ENCODE results near the gene TCF15.

Gene TCF15

GRCh38 chr20:571754-572441 lies 38.2 kb downstream of the TCF15 start:
- no peak overlapping the region for H3K4me3 ChIP-seq (ENCODE audit: low read length)
- no peak for DNase-seq (ENCODE audit: low read depth)
- no peak for TF ChIP-seq CTCF (conservative IDR thresholded peaks at IDR 0.05; ENCODE audit: low read depth, low read length)

- no peak for TF ChIP-seq CTCF (conservative IDR thresholded peaks at IDR 0.05; ENCODE audit: low read depth, low read length)
These were observed 41.3 kb downstream of the TCF15 start for GRCh38 chr20:568673-569415.

GRCh38 chr20:568097-568652 lies 41.9 kb downstream of the TCF15 start:
- no peak for TF ChIP-seq CTCF (conservative IDR thresholded peaks at IDR 0.05; ENCODE audit: low read depth, low read length)
- H3K4me3 ChIP-seq (ENCODE audit: low read length): no peak overlapping the region
- no peak for DNase-seq (ENCODE audit: low read depth)

More at GRCh38 chr20:568673-569415, 41.3 kb downstream of the TCF15 start:
- DNase-seq (ENCODE audit: low read depth): no peak
- no peak overlapping the region for H3K4me3 ChIP-seq (ENCODE audit: low read length)

DNA sequence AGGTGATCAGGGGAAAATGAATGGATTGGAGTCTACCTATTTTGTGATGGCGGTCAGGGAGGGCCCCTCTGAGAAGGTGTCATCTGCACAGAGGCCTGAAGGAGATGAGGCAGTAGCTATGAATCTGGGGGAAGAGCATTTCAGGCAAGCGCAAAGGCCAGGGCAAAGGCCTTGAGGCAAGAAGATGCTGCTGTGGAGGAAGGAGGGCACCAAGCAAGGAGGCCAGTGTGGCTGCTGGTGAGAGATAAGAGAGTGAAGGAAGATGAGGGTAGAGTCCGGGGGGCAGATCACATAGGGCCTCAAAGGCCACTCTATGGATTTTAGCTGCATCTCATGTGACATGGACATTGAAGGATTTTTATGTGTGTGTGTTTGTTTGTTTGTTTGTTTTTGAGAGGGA lies 45.9 kb downstream of the TCF15 start:
- TF ChIP-seq CTCF (conservative IDR thresholded peaks at IDR 0.05; ENCODE audit: low read depth, low read length): no peak

GRCh38 chr20:563187-563586 lies 46.9 kb downstream of the TCF15 start:
- DNase-seq (ENCODE audit: low read depth): no peak
- H3K4me3 ChIP-seq (ENCODE audit: low read length): no peak overlapping the region
- TF ChIP-seq CTCF (conservative IDR thresholded peaks at IDR 0.05; ENCODE audit: low read depth, low read length): no peak

More for the DNA sequence above, 45.9 kb downstream of the TCF15 start:
- no peak overlapping the region for H3K4me3 ChIP-seq (ENCODE audit: low read length)
- no peak for DNase-seq (ENCODE audit: low read depth)

DNA sequence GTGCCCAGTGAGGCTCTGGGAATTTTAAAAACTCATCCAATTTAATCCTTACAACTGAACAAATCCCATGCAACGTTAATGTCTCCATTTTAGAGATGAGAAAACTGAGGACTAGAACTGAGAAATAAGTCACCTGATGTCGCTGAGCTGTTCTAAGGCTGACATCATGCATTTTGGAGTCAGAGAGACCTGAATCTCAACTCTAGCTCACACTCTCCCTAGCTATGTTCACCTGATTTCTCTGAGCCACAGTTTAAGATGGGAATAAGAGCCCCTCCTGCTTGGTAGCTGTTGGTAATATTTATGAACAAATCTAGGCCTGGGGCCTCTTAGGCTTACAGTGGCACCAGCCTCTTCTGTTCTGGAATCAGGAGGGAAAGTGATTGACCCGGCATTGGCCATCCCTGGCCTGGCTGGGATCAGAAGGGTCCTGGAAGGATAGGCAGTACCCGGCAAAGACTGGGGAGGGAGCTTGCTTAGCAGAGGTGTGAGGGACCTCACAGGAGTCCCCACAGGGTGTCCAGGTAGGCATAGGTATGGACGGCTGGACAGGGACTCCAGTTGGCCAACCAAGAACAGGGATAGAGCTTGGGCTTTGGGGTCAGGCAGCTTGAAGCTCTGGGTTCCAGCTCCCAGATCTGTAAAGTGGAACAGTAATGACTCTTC lies 47.7 kb downstream of the TCF15 start:
- no peak for TF ChIP-seq CTCF (conservative IDR thresholded peaks at IDR 0.05; ENCODE audit: low read depth, low read length)
- DNase-seq (ENCODE audit: low read depth): no peak
- no peak overlapping the region for H3K4me3 ChIP-seq (ENCODE audit: low read length)
